GM19467 (cell line): ENCODE data around the gene MST1R.
"Not testable (repeated sequence)": the region's sequence is repeated elsewhere in the genome, so short reads cannot be mapped to it uniquely, and the experiment has no call there.

Experiments used
- ATAC-seq: cut with Tn5 transposase; IDR thresholded peaks from one replicate; pipeline ENCODE4 v1.9.1; 2021; ENCODE audit warnings: mild to moderate bottlenecking, moderate library complexity; ENCODE audit not compliant: unreplicated experiment

MST1R gene

GRCh38 chr3:49912881-49913281 lies 9.2 kb upstream of the MST1R start:
- ATAC-seq, result no peak

GRCh38 chr3:49911611-49912010 lies 7.9 kb upstream of the MST1R start:
- ATAC-seq, result no peak

- ATAC-seq, result no peak
These were observed 7.4 kb upstream of the MST1R start for GRCh38 chr3:49911124-49911420.

DNA sequence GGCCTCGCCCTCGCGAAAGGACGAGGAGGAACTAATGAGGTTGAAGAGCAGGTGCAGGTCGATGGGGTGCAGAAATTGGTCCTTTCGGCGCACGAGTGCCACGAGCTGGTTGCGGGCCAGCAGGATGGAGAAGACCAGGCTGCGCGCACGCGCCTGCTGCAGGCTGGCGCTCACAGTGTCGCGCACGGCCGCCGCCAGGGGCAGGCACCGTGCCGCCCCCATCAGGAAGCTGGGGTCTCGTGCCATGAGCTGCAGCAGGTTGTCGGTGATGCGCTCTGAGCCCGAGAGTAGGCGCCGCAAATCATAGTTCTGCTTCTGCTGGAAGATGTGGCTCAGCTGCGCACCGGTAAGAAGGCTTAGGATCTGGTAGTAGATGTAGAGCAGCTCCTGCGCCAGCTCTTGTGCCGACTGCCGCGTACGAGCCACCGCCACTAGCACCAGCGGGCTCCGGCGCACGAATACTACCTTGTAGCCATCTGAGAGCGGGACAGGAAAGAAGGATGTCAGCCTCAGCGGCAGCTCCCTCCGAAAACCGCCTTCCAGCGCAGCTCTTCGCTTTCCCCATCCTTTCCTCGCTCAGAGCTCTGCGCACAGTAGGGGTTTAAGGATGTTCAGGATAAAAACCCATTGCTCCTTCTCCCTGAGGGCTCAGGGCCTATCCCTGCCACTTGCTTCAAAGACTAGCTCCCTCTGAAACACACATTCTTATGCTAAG lies 6.9 kb upstream of the MST1R start:
- ATAC-seq, result no peak

- no peak for ATAC-seq
These were observed 4.9 kb upstream of the MST1R start for GRCh38 chr3:49908373-49909199.

- ATAC-seq, result no peak
These were observed 2.5 kb upstream of the MST1R start for GRCh38 chr3:49906073-49906743.

GRCh38 chr3:49904448-49904847 lies 775 bp upstream of the MST1R start:
- not testable (repeated sequence) for ATAC-seq

DNA sequence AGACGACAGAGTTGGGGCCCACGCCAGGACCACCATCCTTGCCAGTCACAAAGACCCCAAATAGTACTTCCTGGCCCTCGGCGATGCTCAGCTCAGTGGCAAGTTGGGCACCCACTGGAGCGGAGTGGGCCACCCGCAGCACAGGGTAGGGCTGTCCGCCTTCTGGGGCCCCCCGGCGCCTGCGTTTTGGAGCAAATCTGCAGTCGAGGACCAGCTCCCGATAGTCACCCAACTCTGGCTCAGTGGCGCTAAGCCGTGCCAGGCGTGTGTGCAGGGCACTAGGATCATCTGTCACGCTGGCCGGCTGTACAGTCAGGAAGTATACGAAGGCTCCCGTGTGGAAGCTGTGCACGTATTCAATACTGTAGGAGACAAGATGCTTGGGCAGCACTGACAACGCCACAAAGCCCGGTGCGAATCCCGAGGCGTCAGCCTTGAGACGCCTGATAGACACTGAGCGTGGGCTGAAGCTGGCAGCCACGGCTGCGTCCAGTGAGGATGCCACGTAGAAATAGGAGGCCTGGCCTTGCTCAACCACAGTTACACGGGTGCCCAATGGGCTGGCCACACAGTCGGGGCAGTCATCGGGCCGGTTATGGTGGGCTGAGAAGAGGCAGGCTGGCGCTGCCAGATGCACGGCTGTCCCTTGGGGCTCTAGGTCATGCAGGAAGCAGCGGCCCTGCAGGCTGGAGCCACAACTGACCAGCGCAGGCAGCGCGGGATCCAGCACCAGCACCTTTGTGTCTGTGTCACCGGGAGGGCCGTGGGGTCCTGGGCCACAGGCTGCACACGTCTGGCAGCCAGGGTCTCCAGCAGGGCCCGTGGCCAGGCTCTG lies 945 bp downstream of the MST1R start:
- ATAC-seq, result no peak

DNA sequence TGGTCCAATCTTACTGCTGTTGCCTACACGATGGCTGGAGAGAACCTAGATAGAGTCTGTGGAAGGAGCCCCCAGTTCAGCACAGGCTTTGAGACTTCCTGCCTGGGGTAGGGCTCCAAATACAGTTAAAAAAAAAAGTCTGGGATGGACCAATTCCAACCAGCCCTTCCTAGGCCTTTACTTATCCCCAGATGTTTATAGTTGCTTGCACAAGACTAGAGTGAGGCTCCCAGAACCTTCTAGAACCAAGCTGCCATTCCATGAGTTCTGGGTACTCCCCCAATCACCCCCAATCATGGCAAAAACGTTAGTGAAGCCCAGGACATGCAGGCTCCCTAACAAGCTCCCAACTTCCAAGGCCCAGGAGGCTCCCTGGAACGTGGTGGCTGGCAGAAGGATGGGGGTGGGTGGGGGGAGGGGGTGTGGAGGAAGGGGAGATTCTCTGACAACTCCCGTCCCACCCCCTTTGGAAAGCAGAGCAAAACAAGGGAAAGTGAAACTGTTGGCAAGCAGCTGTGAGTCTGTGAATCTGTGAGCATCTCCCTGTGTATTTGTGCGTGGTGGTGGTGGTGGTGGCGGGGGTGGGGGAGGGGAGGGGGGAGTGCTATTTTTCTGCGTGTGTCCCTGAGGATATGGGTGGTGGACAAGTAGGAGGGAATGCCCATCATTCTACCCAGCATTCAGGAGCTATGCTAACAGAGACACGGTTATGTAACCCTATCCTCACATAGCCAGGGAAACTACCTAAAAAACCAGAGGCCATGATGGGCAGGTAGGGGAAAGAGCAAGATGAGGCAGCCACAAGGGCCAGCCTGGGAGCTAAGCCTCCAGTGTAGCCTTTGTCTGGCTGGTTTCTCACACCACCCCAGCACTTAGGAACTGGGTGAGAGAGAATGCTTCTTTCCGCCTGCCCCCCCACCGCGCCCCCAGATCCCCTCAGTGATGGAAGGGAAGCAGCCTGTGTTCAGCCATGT lies 2.0 kb downstream of the MST1R start:
- ATAC-seq, result no peak

GRCh38 chr3:49900491-49901153 lies 3.1 kb downstream of the MST1R start:
- ATAC-seq, result no peak

GRCh38 chr3:49899815-49900214 lies 3.9 kb downstream of the MST1R start:
- no peak for ATAC-seq

DNA sequence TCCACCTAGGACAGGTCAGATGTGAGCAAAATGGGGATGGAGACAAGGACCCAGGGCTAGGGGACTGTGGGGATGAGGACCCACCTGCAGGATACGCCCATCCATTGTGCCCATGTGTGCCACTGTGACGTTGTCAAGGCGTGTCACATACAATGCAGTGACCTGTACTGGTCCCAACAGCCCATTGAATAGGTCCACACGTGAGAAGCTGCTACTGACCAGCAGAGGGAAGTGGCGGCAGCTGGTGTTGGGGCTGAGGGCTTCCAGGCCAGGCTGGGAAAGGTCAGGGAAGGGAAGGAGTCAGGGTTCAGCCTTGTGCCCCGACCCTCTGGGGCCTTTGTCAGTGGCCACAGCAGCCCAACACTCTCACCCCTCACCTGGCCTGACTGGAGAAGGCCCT lies 4.7 kb downstream of the MST1R start:
- ATAC-seq, result no peak

GRCh38 chr3:49896345-49896744 lies 7.3 kb downstream of the MST1R start:
- ATAC-seq, result no peak

GRCh38 chr3:49895791-49896190 lies 7.9 kb downstream of the MST1R start:
- ATAC-seq, result no peak

- ATAC-seq, result no peak
These were observed 14.4 kb downstream of the MST1R start for GRCh38 chr3:49889296-49889695.

- no peak for ATAC-seq
These were observed 16.8 kb downstream of the MST1R start for GRCh38 chr3:49886922-49887265.

GRCh38 chr3:49883998-49884397 lies 19.7 kb downstream of the MST1R start:
- no peak for ATAC-seq

DNA sequence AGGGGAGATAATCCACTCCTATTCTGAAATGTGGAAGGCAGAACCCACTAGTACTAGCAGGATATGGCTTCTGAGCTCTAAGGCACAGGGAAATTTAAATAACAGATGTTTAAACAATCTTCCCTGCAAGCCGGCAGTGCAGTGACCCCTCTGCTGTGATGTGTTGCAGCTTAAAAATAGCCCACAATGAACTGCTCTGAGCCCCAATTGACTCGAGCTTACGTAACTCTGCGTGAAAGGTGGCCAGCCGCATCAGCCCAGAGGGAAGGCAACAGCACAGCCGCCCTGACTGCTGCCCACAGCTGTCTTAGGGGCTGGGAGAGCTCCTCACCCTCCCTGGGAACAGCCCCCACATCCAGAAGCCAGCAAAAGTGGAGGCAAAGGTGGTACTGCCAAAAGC lies 21.5 kb downstream of the MST1R start:
- no peak for ATAC-seq

DNA sequence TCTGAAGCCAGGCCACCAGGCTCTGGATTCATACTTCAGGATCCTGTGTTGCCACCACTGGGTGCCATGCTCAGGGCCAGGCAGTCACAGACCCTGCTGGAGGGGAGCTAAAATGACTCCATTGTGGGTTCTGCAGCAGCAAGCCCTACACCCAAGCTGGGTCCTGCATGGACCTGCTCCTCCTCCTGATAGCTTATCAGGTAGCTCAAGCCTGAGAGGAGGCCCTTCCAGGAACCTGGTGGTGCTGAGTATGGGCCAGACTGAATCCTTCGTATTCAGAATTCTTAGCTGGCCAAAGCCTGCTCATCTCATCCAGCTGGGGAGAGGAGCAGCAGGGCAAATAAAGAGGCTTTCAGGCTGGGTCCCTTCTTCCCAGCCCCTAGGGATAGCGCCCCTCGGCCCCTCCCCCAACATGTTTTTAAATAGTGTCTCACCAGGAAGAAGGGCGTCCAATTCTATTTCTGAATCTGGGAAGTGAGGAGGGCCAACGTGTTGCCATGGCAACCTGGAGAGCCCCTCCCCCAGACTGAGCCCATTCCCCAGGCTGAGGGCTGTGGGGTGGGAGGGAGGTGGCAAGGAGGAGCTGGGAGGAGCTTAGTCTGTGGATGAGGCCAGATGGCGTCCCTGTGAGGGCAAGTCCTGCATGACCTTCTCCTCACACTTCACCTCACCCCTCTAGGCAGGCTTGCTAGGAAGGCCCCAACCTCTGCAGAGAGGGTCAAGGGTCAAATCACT lies 22.9 kb downstream of the MST1R start:
- no peak for ATAC-seq
